Osteoblast (primary cell): Measurements from ENCODE around the gene EN2. TPM values are rescaled to one million over a fixed set of nuclear protein-coding genes. Genes with fewer than 3 reads are reported as not detected.
A peak's percentile ranks its signal among the peaks of the same experiment; 100 is the strongest.

Experiments
- DNase-seq: peaks from one replicate; pipeline ENCODE4 v3.0.0; 2011; ENCODE audit warnings: low spot score, mixed read lengths; ENCODE audit not compliant: insufficient read length; ENCODE audit errors: missing footprints
- H2AFZ ChIP-seq: 2 replicates; pipeline ENCODE4 v1.6.0; 2011; ENCODE audit warnings: mild to moderate bottlenecking, low read length
- H3K27ac ChIP-seq: 2 replicates; pipeline ENCODE4 v1.5.1; 2011; ENCODE audit warnings: mild to moderate bottlenecking, low read depth, low read length, moderate library complexity
- H3K27me3 ChIP-seq: 2 replicates; pipeline ENCODE4 v1.6.0; 2012; ENCODE audit warnings: mild to moderate bottlenecking, control low read depth, inconsistent platforms, low read length, moderate library complexity; ENCODE audit not compliant: insufficient read depth
- H3K36me3 ChIP-seq: 2 replicates; pipeline ENCODE4 v1.5.1; 2011; ENCODE audit warnings: mild to moderate bottlenecking, low read length, control low read depth, moderate library complexity; ENCODE audit not compliant: insufficient read depth
- H3K4me1 ChIP-seq: 2 replicates; pipeline ENCODE4 v1.5.1; 2011; ENCODE audit warnings: mild to moderate bottlenecking, low read length, control low read depth, moderate library complexity; ENCODE audit not compliant: insufficient read depth
- H3K4me2 ChIP-seq: 2 replicates; pipeline ENCODE4 v1.6.0; 2011; ENCODE audit warnings: mild to moderate bottlenecking, low read length; ENCODE audit not compliant: insufficient read depth
- H3K4me3 ChIP-seq: fragments of 200-600 bp; sonication (generic); 3 replicates; pipeline ENCODE4 v1.5.1; 2012; ENCODE audit warnings: mild to moderate bottlenecking, low read length, inconsistent platforms; ENCODE audit not compliant: insufficient read depth
- H3K79me2 ChIP-seq: 2 replicates; pipeline ENCODE4 v1.6.0; 2012; ENCODE audit warnings: mild to moderate bottlenecking, low read length, control low read depth, inconsistent platforms; ENCODE audit not compliant: insufficient read depth
- H3K9me3 ChIP-seq: 2 replicates; pipeline ENCODE4 v1.5.1; 2011; ENCODE audit warnings: low read depth, low read length, control low read depth
- H4K20me1 ChIP-seq: 2 replicates; pipeline ENCODE4 v1.6.0; 2012; ENCODE audit warnings: mild to moderate bottlenecking, low read length, control low read depth; ENCODE audit not compliant: insufficient read depth
- CTCF ChIP-seq: IDR thresholded peaks from 2 replicates; pipeline ENCODE4 v1.5.1; 2011; ENCODE audit warnings: mild to moderate bottlenecking, low read depth, low read length, moderate library complexity; ENCODE audit errors: extremely low read depth
- total RNA-seq: library from RNA; depleted of rRNA; stranded (reverse); fragments of >200 nt; gene quantifications from 2 replicates; pipeline ENCODE4 v1.2.3, GENCODE V29; 2012

EN2 gene
- total RNA-seq, 1 donor, result under 0.01 TPM

- no peak overlapping the region for H3K4me2 ChIP-seq
- no peaks in the 10 kb centered on the region for H3K9me3 ChIP-seq
- H3K4me1 ChIP-seq, result peaks cover 5% of the 10 kb centered on the region
- H3K27me3 ChIP-seq, result peaks cover 93% of the 10 kb centered on the region
- no peak overlapping the region for H3K27ac ChIP-seq
- no peak overlapping the region for H2AFZ ChIP-seq
- H4K20me1 ChIP-seq, result peaks cover 3% of the 10 kb centered on the region
- H3K79me2 ChIP-seq, result no peaks in the 10 kb centered on the region
- DNase-seq, result peak; percentile 90
- no peak overlapping the region for H3K4me3 ChIP-seq
- TF ChIP-seq CTCF, result no peak
- no peaks in the 10 kb centered on the region for H3K36me3 ChIP-seq
Observed at GRCh38 chr7:155455776-155456737, 1.9 kb upstream of the EN2 start.

GRCh38 chr7:155456738-155457543 lies 988 bp upstream of the EN2 start:
- Histone ChIP-seq H4K20me1 (peaks cover 3% of the 10 kb centered on the region), H3K79me2 (no peaks in the 10 kb centered on the region), H2AFZ (no peak overlapping the region), H3K4me2 (peak overlapping the region; percentile 65), H3K27ac (no peak overlapping the region), H3K27me3 (peaks cover 93% of the 10 kb centered on the region), H3K4me3 (peak overlapping the region; percentile 49), H3K9me3 (no peaks in the 10 kb centered on the region), H3K36me3 (no peaks in the 10 kb centered on the region), H3K4me1 (peaks cover 5% of the 10 kb centered on the region)
- TF ChIP-seq CTCF, result no peak
- peak; percentile 97 for DNase-seq

GRCh38 chr7:155457544-155458110 lies 302 bp upstream of the EN2 start:
- no peak overlapping the region for H3K27ac ChIP-seq
- no peaks in the 10 kb centered on the region for H3K9me3 ChIP-seq
- TF ChIP-seq CTCF, result no peak
- peak overlapping the region; percentile 65 for H3K4me2 ChIP-seq
- peak overlapping the region; percentile 49 for H3K4me3 ChIP-seq
- peak; percentile 93 for DNase-seq
- H3K27me3 ChIP-seq, result peaks cover 93% of the 10 kb centered on the region
- no peaks in the 10 kb centered on the region for H3K36me3 ChIP-seq
- no peak overlapping the region for H2AFZ ChIP-seq
- peaks cover 5% of the 10 kb centered on the region for H3K4me1 ChIP-seq
- peaks cover 3% of the 10 kb centered on the region for H4K20me1 ChIP-seq
- H3K79me2 ChIP-seq, result no peaks in the 10 kb centered on the region
